SK-N-MC (cell line): Measurements from ENCODE around the gene HEYL.

ENCODE experiments used
- EZH2 ChIP-seq: fragments of 200-600 bp; sonication (generic); IDR thresholded peaks from one replicate; pipeline ENCODE4 v1.6.1; 2017; ENCODE audit warnings: antibody characterized with exemption
- FOXP2 ChIP-seq: optimal IDR thresholded peaks from 2 replicates; pipeline ENCODE3; 2011; ENCODE audit warnings: mild to moderate bottlenecking, moderate library complexity; ENCODE audit not compliant: insufficient read depth; ENCODE audit errors: extremely low read length, control extremely low read depth
- POLR2AphosphoS5 ChIP-seq: IDR thresholded peaks from 2 replicates; pipeline ENCODE4 v1.6.1; 2012; ENCODE audit warnings: mild to moderate bottlenecking, low read depth, low read length, borderline replicate concordance

DNA sequence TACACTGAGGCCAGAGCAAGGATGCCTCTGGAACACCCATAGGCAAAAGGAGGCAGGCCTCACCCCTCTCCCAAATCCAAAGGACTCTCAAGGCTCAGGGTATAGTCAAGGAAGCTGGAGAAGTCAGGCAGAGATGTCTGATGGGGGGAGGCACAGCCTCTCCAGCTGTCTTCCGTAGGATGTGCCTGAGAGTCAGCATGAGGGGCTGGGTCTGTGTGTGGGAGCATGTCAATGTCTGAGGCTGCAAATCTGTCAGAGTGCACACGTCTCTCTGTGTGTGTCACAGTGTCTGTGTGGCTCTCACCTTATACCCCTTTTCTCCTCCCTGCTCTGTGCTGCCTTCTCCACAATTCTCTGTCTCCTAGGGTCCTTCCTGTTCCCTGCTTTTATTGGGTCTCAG is 47.8 kb upstream of the HEYL start:
- TF ChIP-seq POLR2AphosphoS5 (no peak), EZH2 (no peak), FOXP2 (no peak)
